CD1c-positive myeloid dendritic cell (primary cell): ENCODE measurements around the gene OLFML2A.

Experiments
- DNase-seq: peaks from one replicate; pipeline ENCODE4 v3.0.0-alpha.2; 2016; ENCODE audit errors: extremely low spot score

Gene OLFML2A

DNA sequence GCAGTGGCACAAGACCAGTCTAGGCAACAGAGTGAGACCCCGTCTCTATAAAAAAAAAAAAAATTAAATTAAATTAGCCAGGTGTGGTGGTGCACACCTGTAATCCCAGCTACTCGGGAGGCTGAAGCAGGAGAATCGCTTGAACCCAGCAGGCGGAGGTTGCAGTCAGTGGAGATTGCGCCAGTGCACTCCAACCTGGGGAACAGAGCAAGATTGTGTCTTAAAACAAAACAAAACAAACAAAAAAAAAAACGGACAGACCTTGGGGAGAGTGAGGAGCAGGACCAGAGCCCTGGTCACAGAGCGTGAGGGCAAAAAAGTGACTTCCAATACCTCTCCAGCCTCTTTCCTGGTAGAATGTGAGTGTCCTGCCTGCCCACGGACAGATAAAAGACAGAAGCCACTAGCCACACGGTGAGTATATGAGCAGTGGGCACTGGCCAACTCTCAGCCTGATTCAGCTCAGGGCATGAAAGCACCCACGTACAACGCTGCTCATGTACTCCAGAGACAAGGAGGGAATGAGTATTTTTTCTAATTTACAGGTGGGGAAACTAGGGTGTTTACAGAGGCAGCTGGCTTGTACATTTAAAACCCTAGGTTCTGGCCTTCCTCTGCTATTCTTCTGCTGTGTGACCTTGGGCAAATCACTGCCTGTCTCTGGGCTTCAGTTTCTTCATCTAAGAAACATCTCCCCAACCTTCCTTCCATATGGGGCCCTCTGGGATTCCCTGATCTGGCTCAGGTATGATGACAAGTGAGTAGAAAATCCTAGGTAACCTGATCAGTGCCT, 1.8 kb downstream of the OLFML2A start:
- no peak for DNase-seq

DNA sequence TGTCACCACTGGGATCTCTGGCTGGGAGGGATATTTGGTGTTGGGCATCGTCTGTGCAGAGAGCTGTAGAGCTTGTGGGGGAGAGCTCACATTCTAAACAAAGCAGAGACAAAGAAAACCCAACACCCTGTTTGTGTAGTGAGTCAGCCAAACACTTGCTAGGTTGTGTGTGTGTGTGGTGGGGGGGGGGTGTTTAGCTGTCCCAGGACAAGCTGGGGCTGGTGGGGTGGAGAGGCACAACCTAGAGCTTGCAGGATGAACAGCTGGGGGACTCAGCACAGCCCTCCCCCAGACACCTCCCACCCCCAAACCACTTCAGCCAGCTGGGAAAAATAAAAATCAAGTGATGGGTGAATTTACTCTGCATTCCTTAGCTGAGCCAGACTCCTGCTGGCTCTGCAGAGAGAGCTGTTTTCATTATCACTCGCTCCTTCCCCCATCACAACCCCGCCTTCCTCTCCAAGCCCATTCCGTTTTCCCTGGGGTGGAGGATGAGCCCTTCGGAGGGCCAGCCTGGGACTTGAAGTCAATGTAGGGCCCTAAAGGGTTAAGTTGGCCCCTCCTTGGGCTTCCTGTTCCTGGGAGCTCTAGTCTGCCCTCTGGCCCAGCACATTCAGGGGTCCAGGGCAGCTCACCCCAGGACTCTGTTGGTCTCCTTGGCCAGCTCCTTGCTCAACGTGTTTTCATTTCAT, 2.6 kb downstream of the OLFML2A start:
- DNase-seq = no peak

DNA sequence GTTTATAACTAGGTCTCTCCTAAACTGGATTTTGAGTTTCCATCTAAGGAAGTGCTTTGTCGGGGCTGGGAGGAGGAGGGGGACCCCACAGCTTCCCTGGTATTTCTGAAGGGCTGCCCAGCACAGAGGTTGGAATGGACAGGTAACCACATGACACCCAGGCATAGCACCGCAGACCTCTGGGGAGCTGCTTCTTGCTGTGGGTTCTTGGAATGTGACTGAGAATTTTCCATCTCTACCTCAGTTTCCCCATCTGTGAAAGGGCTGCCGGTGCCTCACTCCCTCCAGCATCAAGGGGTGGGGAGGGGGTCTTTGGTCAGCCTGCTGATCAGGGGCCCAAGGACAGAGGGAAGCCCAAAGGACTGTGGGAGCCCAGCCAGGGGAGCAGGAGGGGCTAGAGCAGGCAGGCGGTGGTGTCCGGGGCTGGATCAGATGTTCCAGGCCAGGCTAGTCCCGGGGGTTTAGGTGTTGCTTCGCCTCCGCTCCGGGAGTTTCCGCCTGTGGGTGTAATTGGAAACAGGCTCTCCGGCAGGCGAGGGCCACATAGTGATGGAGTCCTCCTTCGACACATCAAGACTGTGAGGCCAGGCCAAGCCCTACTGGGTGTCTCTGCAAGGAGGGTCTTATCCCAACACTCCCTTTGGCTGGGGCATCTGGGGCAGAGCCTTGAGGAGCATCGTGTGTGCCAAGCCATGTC, 3.3 kb downstream of the OLFML2A start:
- DNase-seq = no peak

GRCh38 chr9:124780757-124781151, 3.8 kb downstream of the OLFML2A start:
- DNase-seq = no peak

GRCh38 chr9:124781967-124782660, 5.2 kb downstream of the OLFML2A start:
- DNase-seq = no peak

- no peak for DNase-seq
Measured at GRCh38 chr9:124782661-124783574, 6.0 kb downstream of the OLFML2A start.

- DNase-seq = no peak
Measured at GRCh38 chr9:124783830-124784229, 6.9 kb downstream of the OLFML2A start.

- DNase-seq = no peak
Measured at GRCh38 chr9:124784509-124784908, 7.6 kb downstream of the OLFML2A start.

- DNase-seq = no peak
Measured at GRCh38 chr9:124786881-124787573, 10.1 kb downstream of the OLFML2A start.

- DNase-seq = no peak
Measured at GRCh38 chr9:124788542-124789217, 11.7 kb downstream of the OLFML2A start.

GRCh38 chr9:124789531-124789930, 12.6 kb downstream of the OLFML2A start:
- DNase-seq = no peak

DNA sequence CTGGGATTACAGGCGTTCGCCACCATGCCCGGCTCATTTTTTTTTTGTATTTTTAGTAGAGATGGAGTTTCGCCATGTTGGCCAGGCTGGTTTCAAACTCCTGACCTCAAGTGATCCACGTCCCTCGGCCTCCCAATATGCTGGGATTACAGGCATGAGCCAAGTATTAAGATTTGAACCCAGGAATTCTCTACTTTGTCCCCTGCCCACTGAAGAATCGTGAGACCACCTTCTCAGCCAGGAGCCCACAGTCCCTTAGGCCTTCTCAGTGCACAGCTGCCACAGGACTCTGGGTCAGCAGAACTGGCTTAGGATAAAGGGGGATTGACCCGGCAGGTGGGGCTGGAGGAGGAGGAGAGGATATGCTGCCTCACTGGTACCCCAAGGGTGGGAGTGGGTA, 13.4 kb downstream of the OLFML2A start:
- DNase-seq = no peak

DNA sequence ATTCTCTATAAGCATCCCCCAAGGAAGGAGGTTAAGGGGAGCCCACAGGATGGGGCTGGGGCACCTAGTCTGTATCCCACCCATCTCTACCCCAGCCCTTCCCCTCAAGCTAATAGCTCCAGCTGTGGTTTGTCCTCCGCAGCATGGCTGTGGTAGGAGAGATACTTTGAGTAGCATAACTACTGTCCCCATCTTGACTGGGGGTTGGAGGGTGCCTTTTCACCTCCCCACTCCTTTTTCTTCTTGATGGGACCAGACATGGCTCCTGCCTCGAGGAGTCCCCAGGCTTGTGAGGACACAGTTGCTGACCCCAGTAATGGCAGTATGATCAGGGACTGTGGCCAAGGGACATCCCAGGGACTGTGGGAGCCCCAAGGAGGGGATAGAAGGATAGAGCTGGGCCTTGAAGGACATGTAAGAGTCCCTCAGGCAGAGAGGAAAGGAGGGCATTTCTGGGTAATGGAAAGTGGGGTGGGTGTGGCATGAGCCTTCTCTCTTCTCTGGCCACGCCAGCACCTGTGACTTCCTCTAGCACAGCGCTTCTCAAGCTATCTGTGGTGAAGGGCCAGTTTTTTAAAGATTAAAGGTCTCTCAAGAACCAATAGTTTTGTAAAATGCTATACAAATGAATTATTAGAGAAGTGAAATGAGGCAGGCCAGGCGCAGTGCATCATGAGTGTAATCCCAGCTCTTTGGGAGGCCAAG, 14.0 kb downstream of the OLFML2A start:
- DNase-seq = no peak

GRCh38 chr9:124792257-124793014, 15.5 kb downstream of the OLFML2A start:
- no peak for DNase-seq

- DNase-seq = no peak
Measured at GRCh38 chr9:124793015-124793541, 16.1 kb downstream of the OLFML2A start.

- DNase-seq = no peak
Measured at GRCh38 chr9:124794902-124795491, 18.1 kb downstream of the OLFML2A start.

- no peak for DNase-seq
Measured at GRCh38 chr9:124795881-124796431, 19.0 kb downstream of the OLFML2A start.
